Head of caudate nucleus (tissue), 42 donors: ENCODE results near the gene DSCAM.
A peak's percentile ranks its signal among the peaks of the same experiment; 100 is the strongest.
"Not testable (repeated sequence)": the region's sequence is repeated elsewhere in the genome, so short reads cannot be mapped to it uniquely, and the experiment has no call there.

Experiments
- DNase-seq, 42 donors: peaks; one replicate each; pipeline versions ENCODE4 v3.0.0 to v3.0.0-alpha.2; 2020 to 2021; ENCODE audit warnings: mixed read lengths in 7 of 42
- intact Hi-C: fragments of 100-400 bp; cut with DNase I; formaldehyde crosslinking; loops from one replicate; pipeline ENCODE4 v1.15.0; 2022

DSCAM gene

DNA sequence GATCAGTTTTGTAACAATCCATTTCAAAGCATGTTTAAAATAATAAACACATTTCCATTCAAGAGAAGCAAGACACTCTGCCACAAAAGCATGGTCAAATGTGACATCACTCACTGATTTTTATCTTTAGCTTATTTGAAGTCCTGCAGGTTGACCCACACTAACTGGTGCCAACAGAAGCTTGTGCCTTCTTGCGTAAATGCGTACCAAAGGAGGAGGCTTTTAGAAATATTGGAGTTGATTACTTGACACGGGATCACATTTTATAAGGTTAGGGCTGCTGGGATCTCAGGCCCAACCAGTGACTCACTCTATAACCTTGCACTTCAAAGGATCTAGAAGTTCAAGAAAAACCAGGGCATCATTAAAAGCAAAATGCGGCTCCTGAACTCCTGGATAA lies 776.1 kb downstream of the DSCAM start:
- intact Hi-C loops: no loop called here
- peak in 1 of 42 donors; percentile 18 for DNase-seq

DNA sequence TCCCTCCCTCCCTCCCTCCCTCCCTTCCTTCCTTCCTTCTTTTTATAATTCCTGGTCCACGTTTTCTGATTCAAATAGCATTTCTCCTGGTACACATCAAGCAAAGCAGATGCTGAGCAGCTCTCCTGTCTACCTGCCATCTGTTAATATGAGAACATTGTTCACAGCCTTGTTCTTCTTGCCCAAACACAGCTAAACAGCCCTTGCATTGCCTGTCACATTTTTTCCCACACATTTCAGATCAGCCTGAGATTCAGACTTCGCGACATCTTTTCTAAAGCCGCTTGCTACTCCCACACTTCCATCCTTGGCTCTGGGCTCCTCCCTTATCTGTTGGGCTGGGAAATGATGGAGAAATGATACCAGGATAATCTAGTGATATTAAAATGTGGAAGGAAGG lies 779.2 kb downstream of the DSCAM start:
- intact Hi-C loops: no loop called here
- peak in 25 of 42 donors; percentile 15 to 82 (median 47) for DNase-seq

DNA sequence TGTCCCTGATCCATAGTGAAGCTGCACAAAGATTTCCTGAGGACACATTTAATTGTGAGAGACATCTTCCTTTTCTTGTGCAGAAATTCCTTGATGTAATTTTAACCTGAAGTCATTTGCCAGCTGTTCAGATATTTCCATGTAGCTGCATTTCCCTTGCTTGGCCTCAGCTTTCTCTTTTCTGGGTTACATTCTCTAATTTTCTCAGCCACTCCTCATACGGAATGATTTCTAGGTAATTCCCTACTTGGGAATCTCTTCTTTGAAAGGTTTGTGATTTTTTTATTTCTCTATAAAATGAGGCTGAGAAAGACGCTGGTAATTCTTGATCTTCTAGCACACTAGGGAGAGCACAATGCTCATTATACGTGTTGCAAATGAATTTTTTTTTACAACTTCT lies 780.7 kb downstream of the DSCAM start:
- no peak for DNase-seq
- intact Hi-C loops: no loop called here

DNA sequence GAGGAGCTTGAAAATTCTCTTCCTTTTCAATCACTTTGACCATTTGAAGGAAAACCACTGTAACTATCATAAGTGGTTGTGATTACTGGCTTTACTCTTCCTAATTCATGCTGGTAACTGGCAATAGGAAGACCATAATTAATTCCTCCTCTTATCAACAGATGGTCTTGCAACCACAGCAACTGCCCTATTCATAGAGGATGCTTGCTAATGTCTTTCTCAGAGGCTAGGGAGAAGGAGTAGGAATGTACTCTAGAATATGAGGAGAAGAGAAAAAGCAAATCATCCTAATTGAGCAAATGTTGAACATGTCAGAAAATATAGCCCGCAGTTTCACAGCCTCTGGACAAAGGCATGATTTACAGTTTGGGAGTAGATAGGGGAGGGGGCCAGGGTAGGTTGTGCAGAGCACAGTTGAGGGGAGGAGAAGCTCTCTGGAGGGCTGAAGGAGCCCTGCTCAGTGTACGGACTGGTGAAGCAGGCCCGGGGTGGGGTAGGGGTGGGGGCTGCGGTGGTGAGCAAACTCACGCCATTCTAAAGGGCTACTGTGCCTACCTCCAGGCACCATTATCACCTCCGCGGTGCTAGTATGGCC lies 786.8 kb downstream of the DSCAM start:
- no peak for DNase-seq
- intact Hi-C loops: no loop called here

DNA sequence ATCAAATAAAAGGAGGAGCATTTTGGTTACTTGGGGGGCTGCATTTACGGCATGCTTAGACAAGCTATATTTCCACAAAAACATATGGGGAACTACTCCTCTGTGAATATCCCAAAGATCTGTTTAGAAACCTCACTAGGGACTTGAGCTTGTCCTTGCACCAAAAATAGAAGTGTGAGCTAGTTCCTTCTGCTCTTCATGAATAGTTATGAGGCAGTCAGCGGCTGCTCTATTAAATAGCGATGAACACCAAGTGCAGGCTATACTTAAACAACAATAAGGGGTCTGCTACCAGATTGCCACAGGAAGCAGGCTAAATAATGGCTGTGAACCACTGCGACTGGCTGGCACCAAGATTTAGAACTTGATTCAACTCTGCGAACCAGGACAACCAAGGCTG lies 789.6 kb downstream of the DSCAM start:
- intact Hi-C loops: no loop called here
- DNase-seq: no peak

DNA sequence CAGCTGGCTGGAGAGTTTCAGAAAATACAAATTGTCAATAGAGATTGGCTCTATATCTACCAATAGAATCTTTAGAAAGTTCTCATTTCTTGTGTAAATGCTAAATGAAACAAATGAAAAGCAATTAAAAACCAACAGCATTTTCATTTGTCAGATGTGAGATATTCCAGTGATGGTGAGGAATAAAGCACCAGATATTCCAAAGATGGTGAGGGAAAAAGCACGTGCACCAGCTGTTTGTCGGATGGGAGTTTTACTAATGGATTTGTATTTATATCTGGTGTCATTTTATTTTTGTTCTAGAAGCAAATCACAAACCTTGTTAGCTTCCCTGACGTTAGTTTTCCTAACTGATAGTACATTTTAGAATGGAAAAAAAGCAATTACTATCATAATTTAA lies 790.9 kb downstream of the DSCAM start:
- intact Hi-C loops: no loop called here
- no peak for DNase-seq

DNA sequence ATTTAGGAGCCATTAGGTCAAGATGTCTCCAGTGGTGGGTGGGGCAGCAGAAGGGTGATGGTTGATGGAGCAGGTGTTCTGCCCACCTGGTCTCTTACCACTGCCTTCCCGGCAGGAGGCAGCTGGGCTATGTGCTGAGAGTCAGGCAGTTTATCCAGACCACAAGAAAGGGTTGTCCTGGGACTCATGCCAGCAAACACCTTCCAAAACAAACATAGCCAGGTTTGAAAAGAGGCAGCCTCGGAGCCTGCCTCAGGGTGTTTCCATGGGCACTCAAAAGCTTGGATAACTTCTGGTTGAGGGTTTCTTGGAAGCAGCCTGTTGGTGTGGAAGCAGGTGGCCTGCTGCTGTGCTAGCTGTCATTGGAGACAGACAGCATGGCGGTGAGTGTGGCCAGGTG lies 792.6 kb downstream of the DSCAM start:
- intact Hi-C loops: no loop called here
- no peak for DNase-seq

DNA sequence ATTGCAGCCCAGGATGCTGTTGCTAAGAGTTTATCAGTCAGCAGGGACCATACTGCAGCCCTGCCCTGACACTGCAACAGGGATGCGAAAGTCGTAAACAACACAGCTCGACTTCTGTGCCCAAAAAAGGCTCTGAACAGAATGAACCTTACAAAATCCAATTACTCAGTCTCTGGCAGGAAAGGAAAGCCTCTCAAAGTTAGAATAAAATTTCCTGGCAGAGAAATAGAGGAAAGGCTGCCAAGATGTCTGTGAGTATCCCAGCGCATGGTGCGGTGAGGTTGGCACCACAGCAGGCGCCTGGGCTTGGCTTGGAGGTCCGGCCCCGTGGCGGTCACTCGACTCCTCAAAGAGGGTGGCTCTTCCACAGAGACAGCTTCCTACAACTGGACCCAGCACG lies 794.0 kb downstream of the DSCAM start:
- peak in 35 of 42 donors; percentile 24 to 81 (median 52) for DNase-seq
- intact Hi-C loops: no loop called here

DNA sequence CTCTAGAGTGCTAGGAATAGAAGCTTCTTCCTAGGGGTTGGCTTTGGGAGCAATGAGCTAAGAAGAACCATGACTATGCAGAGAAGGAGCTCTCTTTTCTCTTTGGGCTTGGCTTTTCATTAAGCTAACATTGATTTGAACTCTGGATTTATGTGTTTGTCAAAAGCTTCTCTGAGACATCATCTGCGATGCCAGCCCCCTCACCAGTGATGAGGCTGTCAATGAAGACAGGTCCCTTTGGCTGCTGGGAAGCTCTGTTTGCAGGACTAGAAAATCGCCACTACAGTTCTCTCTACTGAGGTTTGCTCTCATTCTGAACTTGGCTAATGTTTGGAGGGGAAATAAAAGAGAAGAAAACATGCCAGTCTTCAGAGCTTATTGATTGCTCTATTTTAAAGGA lies 794.7 kb downstream of the DSCAM start:
- peak in 9 of 42 donors; percentile 25 to 58 (median 46) for DNase-seq
- intact Hi-C loops: no loop called here

DNA sequence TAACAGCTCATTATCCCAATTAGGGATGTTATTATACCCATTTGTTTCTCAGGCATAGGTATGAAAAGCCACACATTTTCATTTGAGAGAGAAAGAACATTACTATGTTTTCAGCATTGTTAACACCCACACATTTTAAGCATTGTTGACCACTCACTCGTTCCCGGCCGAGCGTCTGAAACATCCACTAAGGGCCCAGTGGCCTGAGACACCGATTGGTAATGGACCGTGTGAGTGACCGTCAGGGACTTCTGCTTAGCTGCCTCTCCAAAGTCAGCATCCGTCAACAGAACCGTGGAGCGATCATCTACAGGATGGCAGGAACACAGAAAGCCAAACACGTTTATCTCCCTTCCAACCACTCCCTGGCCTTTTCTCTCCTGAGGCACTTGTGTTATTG lies 795.2 kb downstream of the DSCAM start:
- DNase-seq: no peak
- intact Hi-C loops: no loop called here

DNA sequence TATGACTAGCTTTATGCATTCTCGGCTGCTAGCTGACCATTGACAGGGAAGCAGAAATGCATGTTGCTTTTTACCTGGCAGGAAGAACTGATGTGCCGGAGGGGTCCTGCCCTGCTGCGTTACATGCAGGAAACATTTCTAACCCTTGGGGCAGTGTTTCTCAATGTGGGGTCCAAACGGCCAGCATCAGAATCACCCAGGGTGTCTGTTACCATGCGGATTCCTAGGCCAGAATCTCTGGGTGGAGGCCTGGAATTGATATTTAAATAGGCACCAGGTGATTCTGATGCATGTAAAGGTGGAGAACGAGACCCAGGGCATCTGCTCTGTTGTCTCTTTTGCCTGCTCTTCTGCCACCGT lies 797.0 kb downstream of the DSCAM start:
- intact Hi-C loops: no loop called here
- no peak for DNase-seq

DNA sequence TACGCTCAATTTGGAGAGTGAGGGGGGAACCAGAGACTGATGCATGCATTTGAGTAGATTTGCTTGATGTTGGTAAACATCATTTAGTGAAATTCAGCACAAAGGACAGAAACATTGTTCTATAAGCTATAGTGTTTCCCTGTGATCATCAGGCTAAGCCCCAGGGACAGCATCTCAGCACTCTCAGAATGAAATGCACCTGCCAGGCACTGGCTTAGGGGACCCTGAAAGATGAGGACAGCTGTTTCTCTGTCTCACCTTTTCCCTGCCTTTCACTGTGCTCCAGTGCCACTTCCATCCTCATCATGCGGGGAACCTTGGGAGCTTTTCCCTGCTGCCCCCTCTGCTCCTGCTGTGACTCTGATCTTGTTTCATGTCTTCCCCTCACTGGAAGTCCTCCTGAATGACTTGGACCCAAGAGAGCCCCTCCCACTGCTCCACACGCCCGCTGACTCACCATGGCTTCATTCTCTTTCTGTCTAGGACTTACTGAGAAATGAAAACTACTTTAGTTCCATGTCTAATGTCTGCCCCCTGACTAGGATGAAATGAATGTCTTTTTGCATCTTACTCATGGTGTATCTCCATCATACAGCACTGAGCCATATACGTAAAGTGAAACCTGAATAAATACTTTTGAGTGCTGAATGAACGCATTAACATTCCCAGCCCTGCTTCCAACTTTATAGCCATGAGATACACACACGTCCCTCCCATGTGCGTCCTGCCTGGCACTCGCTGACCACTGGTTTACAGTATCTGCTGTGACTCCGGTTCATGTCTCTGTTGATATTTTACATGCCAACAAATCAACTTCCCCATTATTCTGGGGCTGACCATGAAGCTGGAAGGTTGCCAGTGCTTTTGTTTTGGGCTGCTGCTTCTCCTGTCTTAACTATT lies 797.7 kb downstream of the DSCAM start:
- intact Hi-C loops: no loop called here
- DNase-seq: no peak

DNA sequence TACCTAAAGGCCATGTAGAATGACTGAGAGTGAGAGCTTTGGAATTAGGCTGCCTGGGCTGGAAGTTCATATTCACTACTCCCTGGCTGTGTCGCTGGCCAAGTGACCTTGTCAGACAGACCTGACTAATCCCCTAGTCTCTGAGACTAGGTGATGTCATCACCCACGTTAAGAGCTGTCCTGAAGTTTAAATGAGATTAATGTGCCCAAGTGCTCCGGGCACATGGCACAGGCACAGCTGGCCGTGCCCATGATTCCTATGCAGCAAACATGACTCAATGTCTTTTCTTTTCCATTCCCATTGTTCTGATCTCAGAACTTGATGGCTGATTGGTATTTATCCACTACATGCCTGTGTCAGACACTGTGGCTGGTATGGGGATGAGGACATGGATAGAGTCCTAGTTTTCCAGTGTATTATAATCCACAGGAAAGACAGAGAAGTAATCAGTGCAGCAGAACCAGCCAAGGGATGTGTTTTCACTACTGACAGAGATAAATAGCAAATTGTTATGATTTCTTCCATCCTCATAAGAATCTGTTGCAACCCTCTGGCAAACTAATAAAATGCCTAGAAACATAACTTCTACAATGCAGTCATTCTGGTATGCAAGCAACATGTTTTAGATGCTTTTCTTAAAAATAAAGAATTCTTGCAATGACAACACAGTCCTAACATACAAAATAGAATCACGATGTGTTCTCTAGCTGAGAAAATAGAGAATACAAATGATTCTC lies 798.8 kb downstream of the DSCAM start:
- DNase-seq: no peak
- intact Hi-C loops: no loop called here

DNA sequence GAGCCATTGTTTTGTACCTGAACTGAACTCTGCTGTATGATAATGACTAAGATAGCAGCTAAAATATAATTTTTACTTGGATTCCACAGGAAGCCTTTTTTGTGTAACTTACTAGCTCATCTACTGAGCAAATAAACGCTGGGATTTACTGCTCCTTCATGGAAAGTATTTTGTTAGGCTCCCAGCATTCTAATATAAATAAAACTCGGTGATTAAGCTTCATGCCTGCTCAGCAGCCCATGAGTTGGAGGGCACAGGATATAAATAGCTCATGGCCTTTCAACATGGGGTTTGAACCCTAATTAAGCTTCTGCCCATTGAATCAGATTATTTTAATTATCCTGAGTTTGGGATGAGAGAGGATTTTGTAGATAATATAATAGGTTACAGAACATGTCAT lies 799.7 kb downstream of the DSCAM start:
- no peak for DNase-seq
- intact Hi-C loops: no loop called here

DNA sequence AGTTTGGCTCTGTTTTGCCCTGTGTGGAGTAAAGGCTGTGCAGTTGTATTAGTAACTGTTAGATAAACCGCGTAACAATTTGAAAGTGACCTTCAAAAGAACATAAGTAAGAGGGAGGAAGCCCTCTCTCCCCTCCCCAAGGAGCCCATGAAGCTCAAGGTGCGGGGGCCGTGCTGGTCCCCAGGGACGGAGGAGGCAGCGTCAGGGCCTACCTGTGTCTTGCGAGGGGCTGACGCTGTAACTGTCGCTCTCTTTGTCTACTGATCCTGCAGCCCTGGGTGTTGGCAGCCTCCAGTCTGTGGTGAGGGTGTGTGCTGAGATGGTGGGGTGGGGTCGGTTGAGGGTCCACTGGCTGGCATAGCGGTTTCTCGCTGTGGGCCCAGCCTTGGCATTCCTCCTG lies 803.1 kb downstream of the DSCAM start:
- intact Hi-C loops: no loop called here
- DNase-seq: no peak

DNA sequence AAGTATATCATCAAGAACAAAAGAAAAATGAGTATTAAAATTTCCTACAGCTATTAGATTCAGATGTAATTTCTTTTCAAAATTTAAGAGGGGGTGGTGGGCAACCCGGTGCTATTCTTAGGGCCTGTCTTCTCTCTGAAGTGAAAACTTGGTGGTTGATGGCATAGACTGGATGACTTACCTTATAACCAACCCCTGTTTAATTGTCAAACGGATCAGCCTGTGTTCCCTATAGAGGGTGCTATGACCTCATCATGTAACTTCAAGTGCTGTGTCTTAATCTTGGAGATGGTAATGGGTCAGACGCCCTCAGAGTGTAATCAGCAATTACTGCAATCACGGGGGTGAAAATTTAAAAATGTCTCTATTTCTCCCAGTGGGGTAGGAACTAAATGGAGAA lies 803.5 kb downstream of the DSCAM start:
- DNase-seq: peak in 13 of 42 donors; percentile 13 to 67 (median 39)
- intact Hi-C loops: no loop called here

DNA sequence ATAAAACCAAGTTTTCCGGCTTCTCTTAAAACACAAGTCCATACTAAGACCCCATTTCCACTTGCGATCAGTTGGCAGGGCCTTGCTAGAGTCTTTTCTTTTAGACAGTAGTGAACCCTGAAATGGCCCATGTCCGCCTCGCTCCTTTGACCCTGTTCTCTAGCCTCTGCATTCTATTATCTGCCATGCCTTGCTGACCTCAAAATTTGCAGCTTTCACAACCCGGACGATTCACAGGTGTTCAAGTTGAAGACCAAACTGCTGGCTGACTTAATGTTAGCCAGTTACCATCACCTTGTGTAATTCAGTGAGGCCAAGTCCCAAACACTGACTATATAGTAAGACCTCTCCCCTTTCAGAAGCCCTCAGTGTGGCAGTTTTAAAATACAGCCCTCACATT lies 805.5 kb downstream of the DSCAM start:
- no peak for DNase-seq
- intact Hi-C loops: no loop called here

DNA sequence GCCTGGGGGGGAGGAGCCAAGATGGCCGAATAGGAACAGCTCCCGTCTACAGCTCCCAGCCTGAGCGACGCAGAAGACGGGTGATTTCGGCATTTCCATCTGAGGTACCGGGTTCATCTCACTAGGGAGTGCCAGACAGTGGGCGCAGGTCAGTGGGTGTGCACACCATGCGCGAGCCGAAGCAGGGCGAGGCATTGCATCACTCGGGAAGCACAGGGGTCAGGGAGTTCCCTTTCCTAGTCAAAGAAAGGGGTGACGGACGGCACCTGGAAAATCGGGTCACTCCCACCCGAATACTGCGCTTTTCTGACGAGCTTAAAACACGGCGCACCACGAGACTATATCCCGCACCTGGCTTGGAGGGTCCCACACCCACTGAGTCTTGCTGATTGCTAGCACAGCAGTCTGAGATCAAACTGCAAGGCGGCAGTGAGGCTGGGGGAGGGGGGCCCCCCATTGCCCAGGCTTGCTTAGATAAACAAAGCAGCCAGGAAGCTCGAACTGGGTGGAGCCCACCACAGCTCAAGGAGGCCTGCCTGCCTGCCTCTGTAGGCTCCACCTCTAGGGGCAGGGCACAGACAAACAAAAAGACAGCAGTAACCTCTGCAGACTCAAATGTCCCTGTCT lies 813.7 kb downstream of the DSCAM start:
- DNase-seq: peak in 1 of 42 donors; percentile 24
- intact Hi-C loops: not testable (repeated sequence)

DNA sequence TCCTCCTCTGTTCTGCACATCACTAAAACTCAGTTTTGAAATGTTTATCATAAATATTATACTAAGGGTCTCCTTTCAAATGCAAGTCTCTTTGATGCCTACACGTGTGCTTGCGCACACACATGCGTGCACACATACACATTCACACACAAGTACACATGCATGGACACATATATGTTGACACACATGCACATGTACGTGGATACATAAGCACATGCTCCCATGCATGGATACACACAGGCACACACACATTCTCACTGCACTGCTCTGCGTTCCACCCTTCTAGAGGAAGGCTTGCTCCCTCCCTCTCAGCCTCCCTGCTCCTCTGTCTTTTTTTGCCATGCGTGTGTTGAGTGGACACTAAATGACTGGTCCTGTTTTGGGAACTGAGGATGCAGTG lies 817.1 kb downstream of the DSCAM start:
- intact Hi-C loops: no loop called here
- peak in 1 of 42 donors; percentile 16 for DNase-seq

DNA sequence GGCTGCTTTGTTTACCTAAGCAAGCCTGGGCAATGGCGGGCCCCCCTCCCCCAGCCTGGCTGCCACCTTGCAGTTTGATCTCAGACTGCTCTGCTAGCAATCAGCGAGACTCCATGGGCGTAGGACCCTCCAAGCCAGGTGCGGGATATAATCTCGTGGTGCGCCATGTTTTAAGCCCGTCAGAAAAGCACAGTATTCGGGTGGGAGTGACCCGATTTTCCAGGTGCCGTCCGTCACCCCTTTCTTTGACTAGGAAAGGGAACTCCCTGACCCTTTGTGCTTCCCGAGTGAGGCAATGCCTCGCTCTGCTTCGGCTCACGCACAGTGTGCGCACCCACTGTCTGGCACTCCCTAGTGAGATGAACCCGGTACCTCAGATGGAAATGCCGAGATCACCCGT lies 818.6 kb downstream of the DSCAM start:
- intact Hi-C loops: not testable (repeated sequence)
- DNase-seq: peak in 2 of 42 donors; percentile 22 to 24
